GM10266 (cell line): Measurements from ENCODE around the gene GRIK4.

ENCODE experiments used
- DNase-seq: peaks from one replicate; pipeline ENCODE4 v3.0.0; 2012; ENCODE audit errors: extremely low spot score
- TF ChIP-seq, protein P1 (sequence below): IDR thresholded peaks from 2 replicates; pipeline ENCODE4 v1.5.1; 2012; ENCODE audit warnings: mild to moderate bottlenecking, low read depth; ENCODE audit not compliant: control insufficient read depth, insufficient read depth; ENCODE audit errors: missing control alignments

GRIK4 gene

DNA sequence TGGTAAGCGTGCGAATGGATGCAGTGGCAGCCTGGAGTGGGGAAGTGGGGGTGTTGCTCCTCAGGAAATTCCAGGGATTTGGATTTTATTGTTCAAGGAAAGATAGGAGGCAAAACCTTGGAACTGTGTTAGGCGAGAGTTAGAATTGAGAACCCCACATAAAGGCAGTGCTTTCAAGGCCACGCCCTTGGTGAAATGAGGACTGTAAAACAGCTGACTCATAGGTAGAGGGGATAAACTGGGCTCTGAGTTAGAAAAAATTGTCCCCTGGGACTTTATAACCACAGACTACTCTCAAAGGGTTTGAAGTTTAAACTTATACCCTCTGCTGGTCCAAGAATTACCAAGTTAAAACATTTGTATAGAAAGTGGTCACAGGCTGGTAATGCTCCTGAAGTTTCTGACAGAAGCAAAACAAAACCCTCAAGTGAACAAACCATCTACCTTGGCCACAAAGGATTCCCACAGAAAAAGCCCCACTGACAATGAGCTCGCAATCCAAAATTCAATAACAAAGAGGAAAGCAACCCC is 262.0 kb downstream of the GRIK4 start:
- TF ChIP-seq, protein P1, sequence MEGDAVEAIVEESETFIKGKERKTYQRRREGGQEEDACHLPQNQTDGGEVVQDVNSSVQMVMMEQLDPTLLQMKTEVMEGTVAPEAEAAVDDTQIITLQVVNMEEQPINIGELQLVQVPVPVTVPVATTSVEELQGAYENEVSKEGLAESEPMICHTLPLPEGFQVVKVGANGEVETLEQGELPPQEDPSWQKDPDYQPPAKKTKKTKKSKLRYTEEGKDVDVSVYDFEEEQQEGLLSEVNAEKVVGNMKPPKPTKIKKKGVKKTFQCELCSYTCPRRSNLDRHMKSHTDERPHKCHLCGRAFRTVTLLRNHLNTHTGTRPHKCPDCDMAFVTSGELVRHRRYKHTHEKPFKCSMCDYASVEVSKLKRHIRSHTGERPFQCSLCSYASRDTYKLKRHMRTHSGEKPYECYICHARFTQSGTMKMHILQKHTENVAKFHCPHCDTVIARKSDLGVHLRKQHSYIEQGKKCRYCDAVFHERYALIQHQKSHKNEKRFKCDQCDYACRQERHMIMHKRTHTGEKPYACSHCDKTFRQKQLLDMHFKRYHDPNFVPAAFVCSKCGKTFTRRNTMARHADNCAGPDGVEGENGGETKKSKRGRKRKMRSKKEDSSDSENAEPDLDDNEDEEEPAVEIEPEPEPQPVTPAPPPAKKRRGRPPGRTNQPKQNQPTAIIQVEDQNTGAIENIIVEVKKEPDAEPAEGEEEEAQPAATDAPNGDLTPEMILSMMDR, result no peak
- DNase-seq, result no peak

- TF ChIP-seq, protein P1, result no peak
- DNase-seq, result no peak
These were observed 263.2 kb downstream of the GRIK4 start for GRCh38 chr11:120774591-120775386.

GRCh38 chr11:120775986-120776951 is 264.7 kb downstream of the GRIK4 start:
- no peak for DNase-seq
- TF ChIP-seq, protein P1, result no peak

- DNase-seq, result no peak
- TF ChIP-seq, protein P1, result no peak
These were observed 267.3 kb downstream of the GRIK4 start for GRCh38 chr11:120778685-120779490.

GRCh38 chr11:120780239-120780638 is 268.7 kb downstream of the GRIK4 start:
- no peak for DNase-seq
- TF ChIP-seq, protein P1, result no peak

DNA sequence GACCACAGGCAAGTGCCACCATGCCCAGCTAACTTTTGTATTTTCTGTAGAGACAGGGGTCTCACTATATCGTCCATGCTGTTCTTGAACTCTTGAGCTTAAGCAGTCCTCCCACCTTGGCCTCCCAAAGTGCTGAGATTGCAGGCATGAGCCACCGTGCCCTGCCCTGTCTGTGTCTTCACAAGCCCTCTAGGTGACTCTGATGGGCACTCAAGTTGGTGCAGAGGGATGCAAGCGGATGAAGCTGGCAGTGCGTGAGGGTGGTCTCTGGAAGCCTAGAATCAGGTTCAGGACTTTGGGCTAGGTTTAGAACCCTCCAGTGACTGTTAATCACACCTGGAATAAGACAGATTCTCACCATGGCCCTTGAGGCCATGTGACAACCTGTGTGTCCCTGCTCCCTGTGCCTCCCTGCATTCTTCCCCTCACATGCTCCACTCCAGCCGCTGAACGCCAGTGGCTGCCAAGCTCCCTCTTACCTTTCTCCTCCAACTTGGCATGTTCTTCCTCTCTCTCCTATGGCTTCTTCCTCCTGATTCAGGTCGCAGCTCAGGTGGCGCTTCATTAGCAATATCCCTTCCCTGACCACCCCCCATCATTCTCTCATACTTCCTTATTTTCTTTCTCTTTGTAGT is 270.1 kb downstream of the GRIK4 start:
- TF ChIP-seq, protein P1, result no peak
- no peak for DNase-seq
